DMS153 (cell line): ENCODE results near the gene ARSA.
A peak's percentile ranks its signal among the peaks of the same experiment; 100 is the strongest.
"Not testable (repeated sequence)": the region's sequence is repeated elsewhere in the genome, so short reads cannot be mapped to it uniquely, and the experiment has no call there.

ENCODE experiments used
- DNase-seq: peaks from one replicate; lab custom pipeline; 2025; lab: John Stamatoyannopoulos, UW

The ARSA gene

DNA sequence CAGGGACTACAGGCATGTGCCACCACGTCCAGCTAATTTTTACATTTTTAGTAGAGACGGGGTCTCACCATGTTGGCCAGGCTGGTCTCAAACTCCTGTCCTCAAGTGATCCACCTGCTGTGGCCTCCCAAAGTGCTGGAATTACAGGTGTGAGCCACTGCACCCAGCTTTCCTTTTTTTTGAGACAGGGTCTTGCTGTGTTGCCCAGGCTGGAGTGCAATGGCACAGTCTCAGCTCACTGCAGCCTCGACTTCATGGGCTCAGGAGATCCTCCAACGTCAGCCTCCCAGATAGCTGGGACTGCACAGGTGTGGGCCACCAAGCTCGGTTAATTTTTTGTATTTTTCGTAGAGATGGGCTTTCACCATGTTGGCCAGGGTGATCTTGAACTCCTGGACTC lies 26.7 kb upstream of the ARSA start:
- not testable (repeated sequence) for DNase-seq

DNA sequence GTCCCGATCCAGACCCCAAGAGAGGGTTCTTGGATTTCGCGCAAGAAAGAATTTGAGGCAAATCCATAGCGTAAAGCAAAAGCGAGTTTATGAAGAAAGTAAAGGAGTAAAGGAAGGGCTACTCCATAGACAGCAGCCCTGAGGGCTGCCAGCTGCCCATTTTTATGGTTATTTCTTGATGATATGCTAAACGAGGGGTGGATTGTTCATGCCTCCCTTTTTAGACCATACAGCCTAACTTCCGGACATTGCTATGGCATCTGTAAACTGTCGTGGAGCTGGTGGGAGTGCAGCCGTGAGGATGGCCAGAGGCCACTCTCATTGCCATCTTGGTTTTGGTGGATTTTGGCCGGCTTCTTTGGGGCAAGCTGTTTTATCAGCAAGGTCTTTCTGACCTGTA lies 25.3 kb upstream of the ARSA start:
- DNase-seq: no peak

DNA sequence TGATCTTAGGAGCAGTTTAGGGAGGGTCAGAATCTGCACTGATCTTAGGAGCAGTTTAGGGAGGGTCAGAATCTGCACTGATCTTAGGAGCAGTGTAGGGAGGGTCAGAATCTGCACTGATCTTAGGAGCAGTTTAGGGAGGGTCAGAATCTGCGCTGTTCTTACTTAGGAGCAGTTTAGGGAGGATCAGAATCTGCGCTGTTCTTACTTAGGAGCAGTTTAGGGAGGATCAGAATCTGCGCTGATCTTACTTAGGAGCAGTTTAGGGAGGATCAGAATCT lies 15.8 kb upstream of the ARSA start:
- DNase-seq: not testable (repeated sequence)

DNA sequence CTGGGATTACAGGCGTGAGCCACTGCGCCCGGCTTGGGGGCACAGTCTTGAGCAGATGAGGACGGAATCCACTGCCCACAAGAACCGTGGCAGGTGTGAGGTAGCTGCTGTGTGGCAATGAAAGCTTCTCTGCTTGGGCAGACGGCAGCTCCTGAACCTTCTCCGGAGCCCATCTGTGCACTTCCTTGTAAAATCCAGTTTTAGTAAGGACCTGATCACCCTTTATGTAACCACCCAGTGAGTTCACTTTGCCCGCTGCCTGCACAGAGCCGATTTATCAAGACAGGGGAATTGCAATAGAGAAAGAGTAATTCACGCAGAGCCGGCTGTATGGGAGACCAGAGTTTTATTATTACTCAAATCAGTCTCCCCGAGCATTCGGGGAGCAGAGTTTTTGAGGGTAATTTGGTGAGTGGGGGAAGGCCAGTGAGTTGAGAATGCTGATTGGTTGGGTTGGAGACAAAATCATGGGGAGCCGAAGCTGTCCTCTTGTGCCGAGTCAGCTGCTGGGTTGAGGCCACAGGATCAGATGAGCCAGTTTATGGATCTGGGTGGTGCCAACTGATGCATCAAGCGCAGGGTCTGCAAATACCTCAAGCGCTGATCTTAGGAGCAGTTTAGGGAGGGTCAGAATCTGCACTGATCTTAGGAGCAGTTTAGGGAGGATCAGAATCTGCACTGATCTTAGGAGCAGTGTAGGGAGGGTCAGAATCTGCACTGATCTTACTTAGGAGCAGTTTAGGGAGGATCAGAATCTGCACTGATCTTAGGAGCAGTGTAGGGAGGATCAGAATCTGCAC lies 15.3 kb upstream of the ARSA start:
- not testable (repeated sequence) for DNase-seq

DNA sequence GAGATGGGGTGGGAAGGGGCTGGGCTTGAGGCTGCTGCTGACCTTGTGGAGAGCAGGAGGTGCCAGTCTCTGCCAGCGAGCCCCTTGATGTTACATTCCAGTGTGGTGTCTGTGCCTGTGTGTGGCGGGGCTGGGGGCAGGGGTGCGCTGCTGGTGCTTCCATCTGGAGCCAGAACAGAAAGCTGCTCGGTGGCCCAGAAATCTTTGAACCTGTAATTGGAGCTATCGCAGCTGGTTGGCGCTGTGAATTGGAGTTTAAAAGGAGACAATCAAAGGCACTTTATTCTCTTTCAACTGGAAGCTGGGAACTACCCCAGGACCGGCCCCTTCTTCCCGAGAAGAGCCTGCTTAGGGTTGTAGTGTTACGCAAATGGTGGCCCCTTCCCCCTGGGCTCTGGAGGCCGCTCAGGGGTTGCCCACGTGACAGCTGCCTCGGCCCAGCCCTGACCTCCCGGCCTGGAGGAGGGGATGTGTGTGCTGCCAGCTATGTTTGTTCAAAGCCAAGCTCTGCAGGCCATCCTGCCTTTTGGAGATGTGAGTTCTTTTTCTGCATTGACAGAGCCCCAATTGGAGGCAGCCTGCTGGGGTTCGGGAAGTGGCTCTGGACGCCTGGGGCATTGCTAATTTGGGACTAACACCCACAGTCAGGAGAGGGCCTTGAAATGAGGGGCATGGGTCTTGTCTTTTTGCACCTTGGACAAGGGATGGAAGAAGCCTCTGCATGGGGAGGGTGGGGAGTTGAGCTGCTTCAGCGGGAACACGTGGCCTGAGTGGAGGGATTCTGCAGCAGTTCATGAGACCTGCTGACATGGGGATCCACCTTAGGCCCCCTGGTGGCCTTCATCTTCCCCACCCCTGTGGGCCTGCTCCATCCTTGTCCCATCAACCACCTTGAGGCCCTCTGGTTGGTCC lies 14.0 kb upstream of the ARSA start:
- no peak for DNase-seq

DNA sequence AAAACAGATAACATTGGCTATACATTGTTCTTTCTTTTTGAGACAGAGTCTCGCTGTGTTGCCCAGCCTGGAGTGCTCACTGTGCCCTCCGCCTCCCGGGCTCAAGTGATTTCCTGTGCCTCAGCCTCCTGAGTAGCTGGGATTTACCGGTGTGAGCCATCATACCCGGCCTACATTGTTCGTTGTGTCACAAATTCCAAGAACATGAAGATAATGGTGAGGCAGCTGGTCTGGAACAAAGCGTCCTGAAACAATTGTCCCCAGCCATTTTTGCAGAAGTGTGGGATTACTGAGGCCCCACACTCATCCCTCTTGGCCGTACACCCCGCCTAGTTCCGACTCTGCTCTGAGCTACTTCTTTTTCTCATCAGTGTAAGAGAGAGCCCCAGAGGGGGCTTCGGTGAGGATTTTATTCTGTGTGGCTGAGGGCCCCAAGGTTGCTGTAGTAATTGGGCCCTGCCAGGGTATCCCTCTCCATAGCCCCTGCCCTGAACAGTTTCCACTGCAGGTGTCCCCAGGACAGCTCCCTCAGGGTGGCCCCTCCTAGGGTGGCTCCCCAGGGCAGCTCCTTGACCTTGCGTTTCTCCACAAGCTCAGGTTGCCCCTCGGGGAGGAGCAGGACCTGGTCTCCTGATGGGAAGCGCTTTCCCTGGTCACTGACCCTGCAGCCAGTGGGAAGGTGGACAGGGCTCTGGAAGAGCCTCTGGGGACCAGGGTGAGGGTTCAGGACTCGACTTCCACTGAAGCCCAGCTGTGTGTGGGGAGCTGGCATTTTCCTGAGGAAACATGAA lies 13.1 kb upstream of the ARSA start:
- no peak for DNase-seq

DNA sequence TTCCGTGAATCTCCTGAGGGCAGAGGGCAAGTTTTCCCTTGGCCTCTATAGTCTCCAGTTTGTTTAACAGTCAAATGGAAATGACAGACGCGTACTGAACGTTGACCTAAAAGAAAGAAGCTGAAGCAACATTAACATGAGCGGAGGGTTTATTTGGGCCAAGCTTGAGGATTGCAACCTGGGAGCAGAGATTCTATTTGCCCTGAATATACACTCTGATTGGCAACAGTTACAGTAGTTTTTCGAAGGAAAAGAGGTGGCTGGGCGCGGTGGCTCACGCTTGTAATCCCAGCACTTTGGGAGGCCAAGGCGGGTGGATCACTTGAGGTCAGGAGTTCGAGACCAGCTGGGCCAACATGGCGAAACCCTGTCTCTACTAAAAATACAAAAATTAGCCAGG lies 12.3 kb upstream of the ARSA start:
- not testable (repeated sequence) for DNase-seq

DNA sequence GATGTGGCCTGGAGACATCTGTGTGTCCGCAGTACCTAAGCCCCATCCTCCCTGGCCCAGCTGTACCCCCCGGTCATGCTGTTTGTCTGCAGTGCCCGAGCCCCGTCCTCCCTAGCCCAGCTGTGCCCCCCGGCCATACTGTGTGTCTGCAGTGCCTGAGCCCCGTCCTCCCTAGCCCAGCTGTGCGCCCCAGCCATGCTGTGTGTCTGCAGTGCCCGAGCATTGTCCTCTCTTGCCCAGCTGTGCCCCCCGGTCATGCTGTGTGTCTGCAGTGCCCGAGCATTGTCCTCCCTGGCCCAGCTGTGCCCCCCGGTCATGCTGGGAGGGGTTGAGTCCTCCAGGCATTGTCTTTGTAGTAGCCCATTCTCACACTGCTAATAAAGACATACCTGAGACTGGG lies 7.6 kb upstream of the ARSA start:
- DNase-seq: no peak

DNA sequence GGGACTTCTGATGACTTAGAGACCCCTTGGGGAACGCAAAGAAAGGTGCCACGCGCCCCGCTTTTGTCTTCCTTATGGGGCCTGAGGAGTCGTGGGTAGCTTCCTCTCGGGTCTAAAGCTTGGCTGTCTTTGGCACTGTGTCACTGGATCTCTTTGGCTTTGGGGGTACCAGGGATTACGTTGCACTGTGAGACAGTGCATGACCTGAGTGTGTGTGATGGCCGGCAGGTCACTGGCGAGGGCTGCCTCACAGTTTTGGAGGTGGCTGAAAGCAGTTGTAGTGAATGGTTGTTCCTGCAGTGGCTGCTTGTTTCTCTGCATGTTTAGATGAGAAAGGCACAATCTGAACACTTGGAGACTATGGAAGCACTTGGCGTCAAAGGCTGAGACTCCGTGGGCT lies 5.8 kb upstream of the ARSA start:
- DNase-seq: no peak

DNA sequence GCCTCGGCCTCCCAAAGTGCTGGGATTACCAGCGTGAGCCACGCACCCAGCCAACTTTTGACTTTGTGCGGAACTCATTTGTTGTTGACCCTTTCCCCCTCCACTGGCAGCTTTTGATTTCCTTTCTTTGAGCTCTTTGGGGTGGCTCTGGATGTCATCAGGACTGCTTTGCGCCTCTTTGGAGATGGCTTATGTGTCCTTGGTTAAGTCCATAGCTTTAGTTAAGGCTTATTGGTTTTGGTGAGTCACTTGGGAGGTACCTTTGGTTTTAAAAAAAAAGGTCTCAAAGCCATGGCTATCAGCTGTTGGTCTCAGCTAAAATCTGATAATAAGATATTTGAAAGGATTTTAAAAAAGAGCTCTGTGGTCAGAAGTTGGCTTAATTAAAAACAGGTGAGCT lies 5.1 kb upstream of the ARSA start:
- DNase-seq: no peak

DNA sequence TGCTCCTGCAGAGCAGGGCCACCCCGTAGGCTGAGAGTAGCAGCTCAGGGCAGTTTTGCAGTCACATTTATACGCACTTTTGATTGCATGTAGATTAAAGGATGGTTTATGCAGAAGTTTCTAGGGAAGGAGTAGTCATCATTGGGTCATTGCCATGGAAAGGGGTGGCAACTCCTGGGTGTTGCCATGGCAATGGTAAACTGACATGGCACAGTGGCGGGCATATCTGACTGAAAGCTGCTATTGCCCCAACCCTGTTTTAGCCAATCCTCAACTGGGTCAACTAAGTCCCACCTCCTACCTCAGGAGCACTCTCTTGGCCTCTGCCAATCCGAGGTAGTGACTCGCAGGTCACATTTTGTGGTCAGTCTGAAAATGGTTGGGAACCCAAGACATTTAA lies 2.4 kb upstream of the ARSA start:
- DNase-seq: no peak

DNA sequence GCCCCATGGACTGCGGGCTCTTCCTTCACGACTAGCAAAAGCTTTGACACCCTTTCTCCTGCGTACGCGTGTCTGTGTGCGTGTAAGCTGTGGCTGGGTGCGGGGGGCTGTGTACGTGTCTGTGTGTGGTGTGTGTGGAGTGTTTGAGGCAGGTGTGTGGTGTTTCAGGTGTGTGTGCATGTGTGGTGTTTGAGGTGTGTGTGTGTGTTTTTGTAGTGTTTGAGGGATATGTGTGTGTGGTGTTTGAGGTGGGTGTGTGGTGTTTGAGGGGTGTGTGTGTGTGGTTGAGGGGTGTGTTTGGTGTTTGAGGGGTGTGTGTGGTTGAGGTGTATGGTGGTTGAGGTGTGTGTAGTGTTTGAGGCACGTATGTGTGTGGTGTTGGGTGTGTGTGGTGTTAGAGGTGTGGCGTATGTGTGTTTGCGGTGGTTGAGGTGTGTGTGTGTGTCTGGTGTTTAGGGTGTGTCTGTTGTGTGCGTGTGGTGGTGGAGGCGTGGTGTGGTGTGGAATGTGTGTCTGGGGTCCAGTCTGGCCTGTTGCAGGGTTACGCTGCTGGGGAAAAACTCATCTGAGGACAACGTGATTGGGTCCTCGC lies 687 bp upstream of the ARSA start:
- no peak for DNase-seq

DNA sequence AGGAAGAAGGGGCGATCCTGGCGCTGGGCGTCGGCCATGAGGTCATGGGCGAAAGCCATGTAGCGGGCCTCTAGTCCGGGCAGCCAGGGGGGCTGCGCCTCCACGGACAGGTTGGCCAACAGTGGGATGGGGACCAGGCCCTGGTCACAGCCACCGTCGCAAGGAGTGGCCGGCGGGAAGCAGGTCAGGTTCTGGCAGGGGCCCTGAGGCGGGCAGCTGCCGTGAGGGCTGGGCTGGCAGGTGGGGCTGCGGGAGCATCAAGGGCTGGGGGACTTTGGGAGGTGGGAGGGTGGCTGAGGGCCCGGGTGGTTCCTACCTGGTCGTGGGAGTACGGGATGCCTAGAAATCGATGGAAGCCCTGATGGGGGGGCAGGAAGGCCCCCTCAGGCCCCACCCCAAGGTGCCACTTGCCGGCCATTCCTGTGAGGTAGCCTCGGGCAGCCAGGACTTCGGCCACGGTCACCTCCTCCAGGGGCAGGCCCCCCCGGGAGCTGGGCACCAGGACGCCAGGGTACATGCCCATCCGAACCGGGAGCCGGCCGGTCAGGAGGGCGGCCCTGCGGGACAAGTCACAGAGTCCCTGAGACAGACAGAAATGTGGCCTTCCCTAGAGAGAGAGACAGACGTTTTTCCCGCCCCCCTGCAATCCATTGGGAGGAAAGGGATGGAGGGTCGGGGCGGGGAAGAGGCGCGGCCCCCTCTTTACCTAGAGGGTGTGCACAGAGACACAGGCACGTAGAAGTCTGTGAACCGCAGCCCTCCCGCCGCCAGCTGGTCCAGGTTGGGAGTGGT lies 906 bp downstream of the ARSA start:
- no peak for DNase-seq

DNA sequence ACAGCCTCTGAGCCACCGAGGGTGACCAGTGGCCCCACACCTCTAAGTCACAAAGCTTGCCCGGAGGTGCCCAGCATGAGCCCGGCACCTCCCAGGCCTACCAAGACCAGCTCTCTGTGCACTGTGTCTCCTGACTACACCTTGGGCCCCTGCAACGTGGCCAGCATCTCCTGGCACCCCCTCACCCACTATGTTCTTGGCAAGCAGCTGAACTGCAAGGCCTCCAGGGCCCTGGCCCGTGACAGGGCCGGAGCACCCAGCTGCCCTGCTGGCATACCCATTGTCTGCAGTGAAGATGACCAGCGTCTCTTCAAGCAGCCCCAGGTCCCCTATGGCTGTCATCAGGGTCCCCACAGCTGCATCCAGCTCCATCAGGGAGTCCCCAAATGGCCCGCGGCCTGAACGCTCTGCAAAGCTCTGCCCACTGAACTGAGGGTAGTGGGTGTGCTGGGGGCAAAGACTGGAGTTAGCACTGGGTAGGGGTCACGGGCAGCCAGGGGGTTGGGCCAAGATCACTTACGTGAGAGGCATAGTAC lies 1.6 kb downstream of the ARSA start:
- DNase-seq: no peak

DNA sequence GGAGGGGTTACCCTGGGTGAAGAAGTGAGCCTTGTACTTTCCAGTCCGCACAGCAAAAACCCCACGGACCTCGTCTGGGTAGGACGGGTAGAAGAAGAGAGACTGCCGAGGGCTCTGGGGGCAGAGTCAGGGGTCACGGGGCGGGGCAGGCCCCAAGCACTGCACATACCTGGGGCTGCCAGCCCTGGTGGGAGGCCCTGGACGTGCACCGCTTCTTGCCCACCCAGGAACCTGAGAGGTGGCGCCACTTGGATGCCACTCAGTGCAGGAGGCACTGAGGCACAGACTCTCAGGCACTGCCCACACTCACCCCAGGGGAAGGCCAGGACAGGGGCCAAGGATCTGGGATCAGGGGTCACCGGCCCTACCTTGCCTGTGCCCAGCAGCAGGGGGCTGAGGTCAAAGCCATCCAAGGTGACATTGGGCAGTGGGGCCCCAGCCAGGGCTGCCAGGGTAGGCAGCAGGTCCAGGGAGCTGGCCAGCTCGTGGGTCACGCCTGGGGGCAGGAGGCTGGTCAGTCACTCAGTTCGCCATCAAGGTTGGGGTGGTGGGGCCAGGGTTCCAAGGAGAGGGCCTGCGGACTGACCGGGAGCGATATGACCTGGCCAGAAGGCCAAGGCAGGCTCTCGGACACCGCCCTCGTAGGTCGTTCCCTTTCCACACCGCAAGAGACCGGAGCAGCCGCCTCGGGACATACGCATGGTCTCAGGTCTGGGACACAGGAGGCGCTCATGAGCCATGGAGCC lies 2.2 kb downstream of the ARSA start:
- DNase-seq: no peak

DNA sequence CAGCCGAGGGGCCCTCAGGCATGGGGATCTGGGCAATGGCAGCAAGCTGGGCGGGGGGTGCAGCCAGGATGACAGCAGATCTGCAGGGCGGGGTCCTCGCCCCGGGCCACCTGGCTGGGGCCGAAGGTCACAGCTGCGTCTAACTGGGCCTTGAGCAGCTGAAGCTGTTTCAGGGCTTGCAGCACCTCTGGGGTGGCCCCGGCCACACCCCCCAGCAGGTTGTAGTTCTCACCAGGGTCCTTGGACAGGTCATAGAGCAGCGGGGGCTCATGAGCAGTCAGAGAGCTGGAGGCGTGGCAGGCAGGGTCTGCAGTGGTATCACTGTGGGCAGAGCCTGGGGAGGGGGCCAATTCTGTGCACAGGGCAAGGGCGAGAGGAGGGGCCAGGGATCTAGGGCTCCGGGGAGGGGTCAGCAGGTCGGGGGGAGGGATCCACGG lies 2.8 kb downstream of the ARSA start:
- DNase-seq: no peak

DNA sequence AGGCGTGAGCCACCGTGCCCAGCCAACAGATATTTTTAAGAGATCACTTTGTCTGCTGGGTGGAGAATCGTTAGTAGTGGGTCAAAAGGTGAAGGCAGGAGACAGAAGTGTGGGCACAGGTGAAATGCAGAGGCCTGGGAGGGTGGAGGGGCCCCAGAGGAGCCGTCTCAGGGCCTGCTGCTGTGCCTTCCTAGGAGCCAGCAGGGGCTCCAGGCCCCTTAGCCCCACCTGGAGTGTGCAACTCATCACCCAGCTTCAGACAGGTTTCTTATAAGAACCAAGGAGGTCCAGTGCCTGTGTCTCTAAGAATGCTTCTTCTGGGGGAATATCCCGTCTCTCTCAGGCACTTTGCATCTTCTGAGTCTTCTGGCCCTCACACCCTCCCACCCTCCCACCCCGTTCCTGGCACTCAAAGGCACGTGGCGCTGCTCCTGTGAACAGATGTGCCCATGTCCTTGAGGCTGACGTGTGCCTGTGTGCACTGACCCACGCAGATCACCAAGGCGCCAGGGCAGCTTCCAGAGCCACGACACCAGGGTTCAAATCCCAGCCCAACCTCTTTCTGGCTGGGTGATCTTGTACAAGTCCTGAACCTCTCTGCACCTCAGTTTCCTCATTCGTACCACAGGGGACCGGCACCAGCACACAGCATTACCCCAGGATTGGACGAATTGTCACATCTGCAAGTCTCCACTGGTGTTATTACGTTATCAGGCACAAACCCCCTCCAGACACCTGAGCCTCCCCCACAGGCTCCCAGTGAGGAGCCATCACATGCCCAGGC lies 3.4 kb downstream of the ARSA start:
- DNase-seq: no peak

DNA sequence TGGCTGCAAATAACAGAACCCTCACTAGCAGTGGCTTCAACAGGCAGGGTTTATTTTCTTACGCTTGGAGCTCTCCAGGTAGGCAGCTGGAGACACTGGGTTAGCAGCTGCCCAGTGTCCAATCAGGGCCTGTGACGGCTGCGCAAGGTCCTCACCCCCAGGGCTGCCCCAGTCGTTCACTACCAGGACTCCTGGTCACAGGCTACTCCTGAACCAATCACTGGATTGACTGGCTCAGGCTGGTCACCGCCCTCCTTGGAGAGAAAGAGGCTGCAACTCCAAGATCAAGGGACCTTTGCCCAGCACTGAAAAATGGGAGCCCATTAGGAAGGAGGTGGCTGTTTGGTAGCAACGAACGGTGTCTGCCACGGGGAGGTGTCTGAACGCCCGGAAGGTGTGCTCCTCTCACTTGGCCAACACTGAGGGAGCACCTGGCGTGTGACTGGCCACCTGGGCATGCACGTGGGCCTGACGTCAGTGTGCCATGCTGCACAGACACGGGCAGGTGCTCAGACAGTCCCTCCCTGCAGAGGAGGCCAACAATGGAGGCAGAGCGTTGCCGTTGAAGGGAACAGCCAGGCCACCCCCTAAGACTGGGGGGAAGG lies 5.1 kb downstream of the ARSA start:
- DNase-seq: peak; percentile 91
